Muscle of back (tissue), 11 donors: ENCODE measurements around the gene PKP4. TPM values are rescaled to one million over a fixed set of nuclear protein-coding genes. Genes with fewer than 3 reads are reported as not detected.

Experiments
- DNase-seq, 3 donors: peaks; one replicate each; pipeline versions ENCODE4 v3.0.0 to v3.0.0-alpha.2; 2013
- polyA plus RNA-seq, 10 donors: library from polyadenylated mRNA; unstranded; fragments of 120-200 nt; gene quantifications; one replicate each; pipeline ENCODE4 v1.2.1, GENCODE V29; 2013; ENCODE audit not compliant: insufficient read length in 10 of 10

PKP4 gene
- polyA plus RNA-seq, 10 donors, result 22.5 to 40.8 (median 27.9) TPM

DNA sequence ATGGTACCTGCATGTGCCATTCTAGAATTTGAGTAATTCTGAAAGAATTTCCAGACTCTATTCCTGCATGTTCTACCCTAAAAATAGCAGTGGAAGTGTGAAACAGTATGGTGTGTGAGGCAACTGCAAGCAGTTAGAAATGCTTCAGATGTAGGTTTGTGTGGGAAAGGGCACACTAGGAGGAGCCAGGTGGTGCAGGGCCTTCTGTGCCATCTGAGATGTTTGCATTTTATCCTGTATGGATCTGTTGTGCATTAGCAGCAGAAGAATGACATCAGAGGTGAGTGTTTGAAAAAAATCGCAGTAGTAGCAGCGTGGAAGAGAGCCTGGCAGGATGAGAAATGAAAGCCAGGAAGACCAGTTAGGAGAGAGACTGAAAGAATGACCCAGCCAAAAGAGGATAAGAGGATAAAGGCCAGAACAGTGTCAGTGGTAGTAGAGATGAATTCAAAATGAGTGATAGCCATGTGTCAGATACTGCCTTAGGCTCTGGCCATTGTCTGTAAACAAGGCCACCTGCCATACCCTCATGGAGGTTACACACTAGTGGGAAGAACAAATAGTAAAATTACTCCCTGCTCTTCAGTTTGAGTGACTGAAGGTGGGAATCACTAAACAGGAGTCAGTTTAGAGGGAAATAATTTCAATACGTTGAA, 142.2 kb downstream of the PKP4 start:
- no peak for DNase-seq

DNA sequence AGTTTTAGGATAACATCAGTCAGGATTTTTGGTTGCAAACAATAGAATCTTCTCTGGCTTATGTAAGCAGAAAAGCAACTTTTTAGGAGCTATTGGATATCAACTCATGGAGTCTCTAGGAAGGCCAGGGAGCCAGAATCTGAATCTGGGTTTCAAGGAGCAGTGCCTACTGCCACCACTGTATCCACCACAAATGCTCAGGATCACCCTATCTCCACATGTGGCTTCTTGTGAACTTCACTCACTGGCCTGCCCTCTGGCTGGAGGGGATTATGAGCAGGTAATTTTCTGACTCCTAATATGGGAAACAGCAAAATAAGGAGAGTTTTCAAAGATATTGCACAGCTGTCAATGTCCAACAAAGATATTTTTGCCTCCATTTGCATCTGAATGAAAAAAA, 142.9 kb downstream of the PKP4 start:
- no peak for DNase-seq

DNA sequence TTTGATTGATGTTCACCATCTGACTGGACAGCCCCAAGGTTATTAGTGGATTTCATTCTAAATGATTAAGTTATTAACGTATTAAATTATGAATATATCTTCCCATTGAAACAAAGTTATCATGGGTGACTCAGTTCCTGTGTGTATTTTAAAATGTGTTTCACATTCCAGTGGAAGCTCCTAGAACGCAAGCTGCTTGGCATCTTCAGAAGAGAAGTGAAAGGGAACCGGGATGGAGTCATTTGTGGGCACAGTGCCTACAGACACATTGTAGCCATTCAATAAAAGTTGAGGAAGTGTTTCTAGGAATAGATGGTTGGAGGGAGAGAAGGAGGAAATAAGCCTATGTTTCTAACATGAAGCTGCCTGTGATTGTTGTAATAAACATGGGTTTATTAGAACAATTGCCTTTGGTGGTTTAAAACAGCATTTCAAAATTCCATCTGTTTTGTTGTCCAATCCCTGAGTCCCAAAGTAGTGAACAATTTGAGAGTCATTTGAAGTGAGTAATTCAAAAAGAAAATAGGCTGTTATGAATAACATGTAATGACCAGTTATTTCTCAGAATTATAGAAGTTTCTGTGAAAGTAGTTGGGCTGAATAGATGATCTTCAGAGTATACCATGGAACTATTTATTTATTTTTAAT, 143.5 kb downstream of the PKP4 start:
- peak; percentile 19 to 74 (median 50) for DNase-seq

DNA sequence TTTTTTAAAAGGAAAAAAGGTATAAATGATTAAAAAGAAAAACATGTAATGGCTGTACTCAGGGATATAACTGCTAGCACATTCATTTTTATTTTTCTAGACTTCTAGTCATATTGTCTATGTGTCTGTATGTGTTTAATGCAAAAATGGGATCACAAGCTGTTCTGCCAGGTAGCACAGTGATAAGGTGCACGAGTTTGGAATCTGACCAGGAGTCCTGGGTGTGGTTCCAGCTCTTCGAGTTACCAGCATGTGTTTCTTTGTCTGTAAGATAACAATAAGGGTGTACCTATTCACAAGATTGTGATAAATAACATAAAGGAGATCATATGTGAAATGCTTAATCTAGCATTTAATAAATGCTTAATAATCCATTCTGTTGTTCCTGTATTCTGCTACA, 145.3 kb downstream of the PKP4 start:
- DNase-seq, result no peak

DNA sequence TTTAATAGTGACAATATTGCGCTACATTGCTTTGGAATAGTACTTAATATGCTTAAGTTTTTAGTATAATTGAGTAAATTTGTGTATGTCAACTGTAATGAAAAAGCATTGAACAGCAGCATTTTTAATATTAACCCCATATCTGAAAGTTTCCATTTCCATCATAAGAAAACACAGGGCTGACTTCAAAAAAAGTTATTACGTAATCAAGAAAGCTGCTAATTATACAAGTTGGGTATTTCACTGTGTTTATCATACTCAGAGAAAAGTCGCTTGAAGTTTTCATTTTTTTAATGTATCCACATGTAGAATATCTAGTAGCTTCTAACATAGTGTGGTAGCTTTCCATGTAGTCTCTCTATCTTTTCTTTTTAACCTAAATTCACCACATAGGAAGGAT, 146.5 kb downstream of the PKP4 start:
- DNase-seq, result no peak

DNA sequence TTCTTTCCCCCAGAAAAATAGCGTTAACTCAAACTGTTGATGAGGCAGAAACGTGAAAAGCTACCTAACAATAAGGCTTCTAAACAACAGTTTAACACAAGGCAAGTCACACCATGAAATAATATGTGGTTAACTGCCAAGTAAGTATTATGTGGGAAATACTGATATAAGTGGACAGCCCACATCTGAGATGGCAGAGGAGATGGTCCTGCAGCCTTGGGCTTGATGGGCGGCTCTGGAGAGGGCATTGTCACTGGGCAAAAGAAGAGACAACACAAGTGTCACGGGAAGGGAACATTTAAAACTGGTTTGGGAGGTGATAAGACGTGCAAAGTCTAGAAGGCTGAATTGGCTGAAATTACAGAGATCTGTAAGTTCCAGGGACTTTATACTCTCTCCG, 147.2 kb downstream of the PKP4 start:
- DNase-seq, result no peak

DNA sequence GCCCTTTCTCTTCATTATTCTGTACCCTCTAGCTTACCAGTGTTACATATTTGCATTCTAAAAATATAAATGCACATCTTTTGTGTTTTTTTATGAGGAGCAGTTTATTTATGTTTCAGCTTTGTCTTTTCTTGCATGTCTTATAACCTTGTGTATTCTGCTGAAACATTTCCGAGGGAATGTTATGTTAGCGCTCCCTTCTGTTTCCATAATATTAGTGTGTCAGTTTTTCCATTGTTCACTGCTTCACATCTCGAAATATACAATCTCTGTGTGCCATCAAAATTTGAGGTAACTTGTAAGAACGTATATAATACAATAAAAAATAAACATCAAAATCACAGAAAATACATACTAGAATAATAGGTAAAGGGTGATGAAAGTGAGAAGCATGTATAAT, 153.3 kb downstream of the PKP4 start:
- DNase-seq, result peak in 1 of 3 donors; percentile 12

DNA sequence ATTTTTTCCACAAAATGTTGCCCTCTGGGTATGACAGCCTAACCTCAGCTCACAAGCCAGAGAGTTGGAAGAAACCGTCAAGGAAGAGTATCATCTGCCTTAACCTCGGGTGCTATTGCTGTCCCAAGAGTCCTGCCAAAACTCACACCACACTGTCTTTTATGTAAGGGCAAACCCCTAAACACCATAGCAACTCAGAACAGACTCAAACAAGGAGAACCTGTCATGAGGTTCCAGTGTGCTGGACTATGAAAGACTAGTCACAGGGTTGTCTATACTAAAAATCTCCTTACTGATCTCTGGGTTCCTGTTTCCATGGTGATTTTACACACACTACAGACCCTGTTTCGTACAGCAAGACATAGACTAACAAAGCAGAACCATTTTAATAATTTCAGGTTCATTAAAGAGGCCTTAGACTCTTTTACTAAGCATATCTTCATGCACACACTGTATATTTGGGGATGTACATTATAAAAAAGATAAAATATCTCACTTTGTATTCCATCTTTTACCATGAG, 159.8 kb downstream of the PKP4 start:
- no peak for DNase-seq

DNA sequence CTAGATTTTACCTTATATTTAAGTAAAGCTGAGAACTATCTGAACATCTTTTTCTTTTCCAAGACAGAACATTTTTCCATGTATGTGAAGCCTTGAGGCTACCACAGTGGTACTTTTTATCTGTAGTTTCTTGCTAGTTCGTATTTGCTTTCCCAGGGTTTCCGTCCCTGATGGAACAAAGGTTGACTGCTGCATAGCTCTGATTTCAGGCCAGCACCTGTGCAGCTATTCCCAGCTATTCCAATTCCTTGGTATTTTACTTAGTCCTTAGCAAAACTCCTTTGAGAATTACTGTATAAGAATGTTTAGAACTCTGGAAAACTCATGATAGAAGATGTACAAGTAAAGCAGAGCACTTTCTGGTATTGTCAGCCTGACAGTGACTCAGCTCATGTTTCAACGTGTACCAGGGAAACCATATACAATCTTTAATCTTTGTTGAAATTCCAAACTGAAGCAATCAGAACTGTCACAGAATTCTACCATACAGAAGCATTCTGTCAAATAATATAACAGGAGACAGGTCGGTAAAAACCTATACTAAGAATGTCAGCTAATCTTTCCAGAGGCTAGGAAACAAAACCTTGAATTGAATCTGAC, 162.2 kb downstream of the PKP4 start:
- no peak for DNase-seq

DNA sequence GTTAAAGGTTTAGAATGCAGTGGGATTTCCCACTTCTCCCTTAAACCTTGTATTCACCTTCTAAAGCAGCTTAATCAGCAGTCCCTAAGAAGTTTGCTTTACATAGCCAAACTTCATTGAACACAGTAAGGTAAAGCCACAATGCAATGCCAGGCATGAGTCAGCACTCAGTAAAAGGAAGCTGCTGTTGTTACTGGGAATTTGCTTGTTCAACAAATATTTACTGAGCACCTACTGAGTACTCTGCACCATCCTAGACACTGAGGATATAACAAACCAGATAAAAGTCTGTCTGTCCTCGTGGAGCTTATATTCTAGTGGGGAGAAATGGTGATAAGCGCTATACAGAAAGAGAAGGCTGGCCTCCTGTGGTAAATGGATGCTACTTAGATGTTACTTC, 162.7 kb downstream of the PKP4 start:
- no peak for DNase-seq

DNA sequence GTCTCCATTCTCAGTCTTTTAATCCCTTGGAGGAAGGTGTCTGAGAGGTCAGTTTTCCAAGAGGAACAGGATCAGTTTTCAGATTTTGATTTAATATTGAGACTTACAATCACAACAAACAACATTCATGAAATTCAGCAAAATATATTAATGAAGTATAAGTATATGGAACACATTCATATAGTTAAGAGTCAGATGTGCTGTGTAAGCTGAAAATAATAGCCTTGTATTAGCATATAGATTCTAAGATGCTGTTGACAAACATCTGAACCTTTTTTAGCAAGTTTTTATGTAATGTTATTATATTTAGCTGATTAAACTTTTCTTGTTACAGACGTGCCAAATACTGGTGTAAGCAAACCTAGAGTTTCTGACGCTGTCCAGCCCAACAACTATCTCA, 163.9 kb downstream of the PKP4 start:
- no peak for DNase-seq

DNA sequence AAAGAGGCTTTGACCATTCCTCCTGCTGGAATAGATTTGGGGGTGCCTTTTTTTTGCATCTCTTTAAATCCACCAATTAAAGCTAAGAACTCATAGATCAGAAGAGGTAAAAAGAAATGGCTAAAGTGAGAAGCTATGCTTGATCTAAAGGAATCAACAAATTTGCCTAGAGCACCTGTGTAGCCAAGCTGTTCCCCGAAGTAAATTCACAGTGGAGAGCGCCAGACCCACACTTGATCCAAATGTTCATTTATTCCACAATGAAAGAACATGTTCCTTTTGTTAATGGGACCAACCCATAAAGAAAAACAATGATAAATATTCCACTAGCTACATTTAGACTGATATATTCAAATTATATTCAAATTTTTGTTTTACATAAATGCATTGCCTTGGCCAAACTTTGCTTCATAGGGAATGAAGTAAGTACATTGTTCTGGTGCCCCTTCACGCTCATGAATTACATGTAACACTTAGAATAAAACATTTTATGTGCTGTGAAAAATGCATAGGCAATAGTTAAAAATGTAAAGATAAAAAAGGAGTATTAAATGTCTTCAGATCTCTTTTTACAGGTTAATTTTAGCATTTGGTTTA, 167.4 kb downstream of the PKP4 start:
- no peak for DNase-seq

DNA sequence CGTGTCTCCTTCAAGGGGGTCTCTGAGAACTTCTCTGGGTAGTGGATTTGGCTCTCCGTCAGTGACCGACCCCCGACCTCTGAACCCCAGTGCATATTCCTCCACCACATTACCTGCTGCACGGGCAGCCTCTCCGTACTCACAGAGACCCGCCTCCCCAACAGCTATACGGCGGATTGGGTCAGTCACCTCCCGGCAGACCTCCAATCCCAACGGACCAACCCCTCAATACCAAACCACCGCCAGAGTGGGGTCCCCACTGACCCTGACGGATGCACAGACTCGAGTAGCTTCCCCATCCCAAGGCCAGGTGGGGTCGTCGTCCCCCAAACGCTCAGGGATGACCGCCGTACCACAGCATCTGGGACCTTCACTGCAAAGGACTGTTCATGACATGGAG, 168.2 kb downstream of the PKP4 start:
- no peak for DNase-seq

DNA sequence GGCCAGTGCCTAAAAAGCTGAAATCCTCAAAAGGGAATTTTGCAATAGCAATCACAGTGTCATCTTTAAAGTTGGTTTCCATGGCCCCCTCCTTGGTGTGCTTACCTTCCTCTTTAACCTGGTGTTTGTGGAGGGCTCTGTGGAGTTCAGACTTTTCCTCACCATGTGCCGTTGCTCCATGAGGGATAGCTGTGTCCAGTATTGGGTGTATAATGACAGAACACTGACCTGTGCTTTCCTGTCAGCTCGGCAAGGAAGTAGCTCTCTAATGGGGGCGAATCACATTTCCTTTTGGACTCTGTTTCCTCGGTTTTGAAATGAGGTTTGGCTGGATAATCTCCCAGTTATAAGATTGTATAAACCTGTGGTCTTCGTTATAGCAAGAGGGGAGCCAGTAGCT, 172.4 kb downstream of the PKP4 start:
- no peak for DNase-seq

DNA sequence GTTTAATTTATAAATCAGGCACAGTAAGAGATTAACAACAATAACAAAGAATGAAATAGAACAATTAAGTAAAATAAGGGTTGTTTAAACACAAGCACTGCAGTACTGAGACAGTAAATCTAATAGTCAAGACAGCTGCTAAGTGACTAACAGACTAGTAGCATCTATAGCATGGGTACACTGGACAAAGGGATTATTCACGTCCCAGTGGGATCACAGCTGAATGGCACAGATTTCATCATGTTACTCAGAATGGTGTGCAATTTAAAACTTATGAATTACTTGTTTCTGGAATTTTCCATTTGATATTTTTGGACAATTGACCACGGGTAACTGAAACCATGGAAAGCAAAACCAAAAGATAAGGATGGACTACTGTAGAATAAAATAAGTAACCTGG, 176.5 kb downstream of the PKP4 start:
- DNase-seq, result no peak

DNA sequence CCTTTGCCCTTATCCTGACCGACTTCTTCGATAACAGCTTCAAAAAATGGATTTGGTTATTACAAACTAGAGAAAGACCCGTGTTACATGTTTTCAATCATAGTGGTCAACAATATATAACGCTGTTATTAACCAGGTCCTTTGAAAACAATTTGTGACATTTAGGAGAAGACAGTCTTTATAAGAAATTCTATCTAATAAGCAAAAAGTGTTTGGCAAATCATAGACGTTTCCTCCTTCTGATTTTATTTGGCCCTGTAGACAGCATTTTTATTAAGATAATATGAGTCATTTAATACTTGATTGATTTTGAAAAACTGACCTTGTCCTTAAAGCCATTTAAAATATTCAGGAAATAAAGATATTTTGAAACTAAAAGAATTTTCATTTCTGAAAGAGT, 177.9 kb downstream of the PKP4 start:
- DNase-seq, result no peak

DNA sequence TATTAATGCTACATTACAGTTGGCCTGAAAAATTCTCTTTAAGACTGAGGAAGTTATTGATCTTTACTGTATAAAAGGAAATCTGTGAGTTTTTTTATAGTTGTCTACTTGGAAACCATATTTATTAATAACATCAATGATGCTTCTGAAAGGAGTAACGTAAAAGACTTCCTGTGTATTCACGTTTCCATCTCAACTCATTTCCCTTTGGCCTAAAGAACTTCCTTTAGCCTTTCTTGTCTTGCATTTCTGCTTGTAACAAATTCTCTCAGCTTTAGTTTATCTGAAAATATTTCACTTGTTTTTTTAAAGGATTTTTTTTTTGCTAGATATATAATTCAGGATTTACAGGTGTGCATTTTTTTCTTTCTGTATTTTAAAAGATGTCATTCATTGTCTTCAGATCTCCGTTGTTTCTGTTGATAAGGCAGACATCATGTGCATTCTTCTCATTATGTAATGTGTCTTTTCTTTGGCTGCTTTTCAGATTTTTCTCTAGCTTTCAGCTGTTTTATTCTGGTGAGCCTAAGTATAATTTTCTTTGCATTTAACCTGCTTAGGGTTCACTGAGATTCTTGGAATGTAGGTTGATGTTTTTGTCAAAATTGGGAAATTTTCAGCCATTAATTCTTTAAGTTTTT, 179.3 kb downstream of the PKP4 start:
- no peak for DNase-seq

DNA sequence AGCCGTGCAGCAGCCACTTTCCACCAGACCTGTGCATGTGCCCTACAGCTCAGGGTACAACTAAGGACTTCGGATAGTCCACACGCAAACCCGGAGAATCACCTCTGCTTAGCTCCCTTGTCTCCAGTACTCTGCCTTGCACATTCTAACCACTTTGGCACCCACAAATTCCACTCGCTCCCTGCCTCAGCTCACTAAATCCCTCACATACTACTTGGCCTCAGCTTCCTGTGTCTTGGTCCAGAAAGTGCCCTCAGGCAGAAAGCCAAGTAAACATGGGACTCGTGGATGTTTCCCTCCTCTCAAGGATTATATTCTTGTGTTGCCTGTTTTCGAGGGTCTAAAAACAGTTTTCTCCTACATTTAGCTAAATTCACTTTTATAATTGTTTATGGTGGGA, 180.6 kb downstream of the PKP4 start:
- no peak for DNase-seq

DNA sequence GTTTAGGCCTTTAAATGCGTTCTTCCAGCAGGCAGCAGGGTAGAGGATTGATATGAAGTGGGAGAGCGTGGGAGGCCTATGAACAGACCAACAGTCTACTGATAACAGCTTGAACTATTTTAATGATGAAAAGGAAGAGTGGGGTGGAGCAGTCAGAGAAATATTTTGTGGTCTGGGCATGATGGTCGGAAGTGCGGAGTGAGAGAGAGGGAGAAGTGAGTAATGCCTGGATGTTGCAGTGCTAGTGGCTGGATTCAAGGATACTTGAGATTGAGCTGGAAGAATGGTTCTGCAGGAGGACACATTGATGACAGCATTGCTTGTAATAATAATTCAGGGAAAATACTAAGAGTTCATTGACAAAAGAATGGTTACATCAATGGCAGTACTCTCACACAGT, 187.4 kb downstream of the PKP4 start:
- DNase-seq, result peak in 1 of 3 donors; percentile 52

DNA sequence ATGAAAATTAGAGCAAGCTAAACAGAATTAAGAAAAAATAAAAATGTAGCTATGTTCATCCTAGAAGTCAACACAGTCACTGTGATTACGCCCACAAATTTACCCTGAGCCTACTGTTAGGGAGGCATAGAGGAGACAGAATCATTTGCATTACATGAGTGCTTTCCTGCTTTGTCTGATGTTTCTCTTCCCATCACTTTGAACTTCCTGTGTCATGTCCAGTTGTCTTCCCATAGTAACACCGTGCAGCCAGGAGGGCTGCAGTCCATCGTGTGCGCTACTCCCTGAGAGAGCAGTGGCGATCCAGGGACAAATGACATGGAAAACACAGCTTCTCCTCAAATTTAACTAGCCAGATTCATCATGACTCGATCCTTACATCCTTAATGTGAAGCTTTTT, 188.5 kb downstream of the PKP4 start:
- no peak for DNase-seq

DNA sequence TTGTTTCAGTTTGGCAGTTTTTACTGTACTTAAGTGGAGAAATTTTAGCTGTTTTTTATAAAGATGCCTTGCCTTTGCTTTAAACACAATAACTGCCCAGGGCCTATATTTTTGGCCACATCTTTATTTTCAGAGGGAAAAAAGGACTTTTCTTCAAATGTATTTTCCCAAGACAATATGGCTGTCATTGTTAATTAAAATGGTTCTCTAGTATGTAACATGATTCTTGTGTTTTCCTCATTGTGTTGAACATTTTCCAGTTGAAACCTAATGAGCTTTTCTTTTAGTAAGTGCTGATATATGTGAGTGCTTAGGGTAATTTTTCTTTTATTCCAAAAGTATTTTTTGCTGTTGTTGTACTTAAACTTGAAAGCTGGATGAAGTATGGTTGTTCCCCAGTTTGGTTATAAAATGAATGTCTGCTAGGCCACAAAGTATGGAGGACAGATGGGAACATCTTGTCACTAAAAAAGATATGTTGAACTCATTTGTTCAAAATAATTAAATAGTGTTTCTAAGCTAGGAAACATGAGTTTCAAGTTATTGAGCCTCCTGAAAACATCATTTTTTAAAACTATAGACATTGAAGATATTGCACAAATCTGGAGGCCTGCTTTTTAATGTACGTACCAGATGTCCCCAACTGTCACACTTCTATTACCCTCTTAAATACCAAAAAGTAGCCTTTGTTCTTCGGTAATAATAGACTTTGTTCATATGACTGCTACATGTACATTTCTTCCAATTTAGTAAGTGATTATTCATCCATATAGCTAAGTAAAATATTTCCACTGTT, 190.9 kb downstream of the PKP4 start:
- peak in 1 of 3 donors; percentile 39 for DNase-seq

DNA sequence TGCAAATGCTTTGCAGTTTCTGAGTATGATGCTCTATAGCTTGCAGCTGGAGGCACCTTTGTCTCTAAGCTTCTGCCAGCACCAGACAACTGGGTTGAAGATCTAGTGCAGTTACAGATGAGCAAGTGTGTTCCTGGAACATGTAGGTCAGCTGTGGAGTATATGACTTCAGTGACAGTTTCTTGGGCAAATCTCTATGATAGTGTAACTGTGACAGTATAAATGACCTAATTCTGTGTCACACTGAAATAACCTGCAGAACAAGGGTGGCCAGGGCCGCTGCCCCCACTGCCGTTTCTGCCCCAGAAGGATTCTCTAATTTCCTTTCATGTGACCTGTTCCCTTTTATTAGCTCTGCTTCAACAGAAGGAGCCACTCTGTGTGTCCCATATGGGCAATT, 193.1 kb downstream of the PKP4 start:
- DNase-seq, result no peak
